Fibroblast of pulmonary artery (primary cell): ENCODE data around the gene PIEZO1.

Experiments
- DNase-seq: peaks from one replicate; pipeline ENCODE4 v3.0.0-alpha.2; 2010; ENCODE audit warnings: low read depth
- H3K4me3 ChIP-seq: replicated peaks from 2 replicates; pipeline ENCODE4 v1.5.1; 2011; ENCODE audit warnings: low read depth, mild to moderate bottlenecking, control low read depth, low read length, moderate library complexity
- CTCF ChIP-seq: IDR thresholded peaks from 2 replicates; pipeline ENCODE4 v1.5.1; 2011; ENCODE audit warnings: mild to moderate bottlenecking, control low read depth, low read length, inconsistent platforms; ENCODE audit errors: missing control alignments

Gene PIEZO1

GRCh38 chr16:88805887-88806393 is 20.9 kb upstream of the PIEZO1 start:
- no peak overlapping the region for H3K4me3 ChIP-seq
- no peak for DNase-seq
- TF ChIP-seq CTCF = no peak

- DNase-seq = no peak
- H3K4me3 ChIP-seq = no peak overlapping the region
- no peak for TF ChIP-seq CTCF
Measured at GRCh38 chr16:88805340-88805715, 20.3 kb upstream of the PIEZO1 start.

- DNase-seq = no peak
- TF ChIP-seq CTCF = no peak
- peak overlapping the region; percentile 67 for H3K4me3 ChIP-seq
Measured at GRCh38 chr16:88804552-88805339, 19.7 kb upstream of the PIEZO1 start.

GRCh38 chr16:88804173-88804551 is 19.1 kb upstream of the PIEZO1 start:
- H3K4me3 ChIP-seq = peak overlapping the region; percentile 67
- no peak for DNase-seq
- no peak for TF ChIP-seq CTCF

- H3K4me3 ChIP-seq = peak within 1 kb of the TSS; percentile 67
- DNase-seq = peak; percentile 77
- no peak for TF ChIP-seq CTCF
Measured at GRCh38 chr16:88803264-88803987, 18.4 kb upstream of the PIEZO1 start, which contains the start of gene CDT1. Gene CDT1, plus strand, starts transcription at chr16:88803789. Its CDS starts 43 bp downstream, at chr16:88803832.

GRCh38 chr16:88800277-88800592 is 15.2 kb upstream of the PIEZO1 start:
- H3K4me3 ChIP-seq = no peak overlapping the region
- no peak for TF ChIP-seq CTCF
- DNase-seq = no peak
